Right lobe of liver (tissue), 4 donors: ENCODE data around the gene SLC2A1.

Experiments
- POLR2A ChIP-seq: fragments of 450-650 bp; IDR thresholded peaks from one replicate; pipeline ENCODE4 v1.6.1; 2017; ENCODE audit warnings: antibody characterized with exemption, mild to moderate bottlenecking
- TF ChIP-seq, protein P1 (sequence below), 4 donors: fragments of 200-600 bp in 3 of 4; fragments of 450-650 bp in 1 of 4; IDR thresholded peaks; one replicate each; pipeline versions ENCODE4 v1.5.1 to v1.8.0; 2016 to 2022; ENCODE audit warnings: antibody characterized with exemption in 4 of 4, mild to moderate bottlenecking in 2 of 4
- donor health status: DM: no; HTN: no; CAD: no.
- donor health status: DM: no; HTN: no; CAD: no.
- donor health status: DM: no; HTN: yes; CAD: no.

DNA sequence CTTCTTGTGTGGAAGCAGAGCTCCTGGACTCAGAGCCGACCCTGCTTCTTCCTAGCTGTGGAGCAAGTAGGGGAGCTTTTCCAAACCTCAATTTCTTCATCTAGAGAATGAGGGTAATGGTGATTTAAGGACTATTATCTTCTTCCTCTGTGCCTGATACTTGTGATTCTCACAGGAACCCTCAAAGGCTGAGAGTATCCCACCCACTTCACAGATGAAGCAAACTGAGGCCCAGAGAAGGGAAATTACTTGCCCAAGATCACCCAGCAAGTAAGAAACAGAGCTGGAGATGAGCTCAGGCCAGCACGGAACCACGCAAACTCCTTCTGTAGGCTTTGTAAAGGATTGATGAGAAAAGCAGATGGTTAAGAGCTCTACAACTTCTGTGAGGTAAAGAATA lies 15.1 kb upstream of the SLC2A1 start:
- TF ChIP-seq, protein P1, sequence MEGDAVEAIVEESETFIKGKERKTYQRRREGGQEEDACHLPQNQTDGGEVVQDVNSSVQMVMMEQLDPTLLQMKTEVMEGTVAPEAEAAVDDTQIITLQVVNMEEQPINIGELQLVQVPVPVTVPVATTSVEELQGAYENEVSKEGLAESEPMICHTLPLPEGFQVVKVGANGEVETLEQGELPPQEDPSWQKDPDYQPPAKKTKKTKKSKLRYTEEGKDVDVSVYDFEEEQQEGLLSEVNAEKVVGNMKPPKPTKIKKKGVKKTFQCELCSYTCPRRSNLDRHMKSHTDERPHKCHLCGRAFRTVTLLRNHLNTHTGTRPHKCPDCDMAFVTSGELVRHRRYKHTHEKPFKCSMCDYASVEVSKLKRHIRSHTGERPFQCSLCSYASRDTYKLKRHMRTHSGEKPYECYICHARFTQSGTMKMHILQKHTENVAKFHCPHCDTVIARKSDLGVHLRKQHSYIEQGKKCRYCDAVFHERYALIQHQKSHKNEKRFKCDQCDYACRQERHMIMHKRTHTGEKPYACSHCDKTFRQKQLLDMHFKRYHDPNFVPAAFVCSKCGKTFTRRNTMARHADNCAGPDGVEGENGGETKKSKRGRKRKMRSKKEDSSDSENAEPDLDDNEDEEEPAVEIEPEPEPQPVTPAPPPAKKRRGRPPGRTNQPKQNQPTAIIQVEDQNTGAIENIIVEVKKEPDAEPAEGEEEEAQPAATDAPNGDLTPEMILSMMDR (IDR thresholded peaks at IDR 0.05): no peak
- no peak for TF ChIP-seq POLR2A
